Transverse colon (tissue), 4 donors: ENCODE measurements around the gene RANBP9. TPM values are rescaled to one million over a fixed set of nuclear protein-coding genes. Genes with fewer than 3 reads are reported as not detected.

ENCODE experiments used
- DNase-seq: peaks from one replicate; pipeline ENCODE4 v3.0.0-alpha.2; 2019
- H3K27ac ChIP-seq, 4 donors: fragments of 200-600 bp; sonication (generic); 2 replicates each; pipeline ENCODE4 v1.5.1; 2016 to 2018; ENCODE audit warnings: inconsistent platforms in 4 of 4
- H3K27me3 ChIP-seq: fragments of 200-600 bp; sonication (generic); 2 replicates; pipeline ENCODE4 v1.5.1; 2017; ENCODE audit warnings: inconsistent platforms
- H3K36me3 ChIP-seq, 4 donors: fragments of 200-600 bp; sonication (generic); 2 replicates each; pipeline ENCODE4 v1.5.1; 2017 to 2019; ENCODE audit warnings: inconsistent platforms in 4 of 4
- H3K4me1 ChIP-seq, 4 donors: fragments of 200-600 bp; sonication (generic); 2 replicates each; pipeline ENCODE4 v1.5.1; 2017 to 2020; ENCODE audit warnings: inconsistent platforms in 4 of 4
- H3K4me3 ChIP-seq, 4 donors: fragments of 200-600 bp; sonication (generic); 1 replicate in 1 of 4; 2 replicates in 3 of 4; pipeline versions ENCODE4 v1.5.1 to v1.6.1; 2017 to 2019; ENCODE audit warnings: inconsistent platforms in 4 of 4
- H3K9me3 ChIP-seq, 2 donors: fragments of 200-600 bp; sonication (generic); 2 replicates each; pipeline ENCODE4 v1.5.1; 2017 to 2019; ENCODE audit warnings: inconsistent platforms in 2 of 2
- CTCF ChIP-seq, 5 experiments: fragments of 200-600 bp in 3 of 5; fragments of 450-650 bp in 2 of 5; sonication (generic) in 3 of 5; IDR thresholded peaks; 1 replicate in 2 of 5; 2 replicates in 3 of 5; pipeline ENCODE4 v1.5.1; 2016 to 2017; ENCODE audit warnings: antibody characterized with exemption in 5 of 5, inconsistent platforms in 3 of 5, mild to moderate bottlenecking in 2 of 5, moderate library complexity in 1 of 5
- EP300 ChIP-seq: sonication (generic); formaldehyde crosslinking; IDR thresholded peaks from one replicate; pipeline ENCODE4 v1.6.1; 2017; ENCODE audit warnings: antibody characterized with exemption, low read depth
- POLR2A ChIP-seq: fragments of 450-650 bp; IDR thresholded peaks from one replicate; pipeline ENCODE4 v1.6.1; 2016; ENCODE audit warnings: antibody characterized with exemption, mild to moderate bottlenecking, moderate library complexity
- POLR2AphosphoS5 ChIP-seq, 3 donors: sonication (generic); formaldehyde crosslinking; IDR thresholded peaks; one replicate each; pipeline ENCODE4 v1.6.1; 2016; ENCODE audit warnings: antibody characterized with exemption in 3 of 3
- WGBS, 2 donors: methylation state at CpG; one replicate each; pipeline ENCODE4 v1.1.5; 2018; ENCODE audit warnings: low coverage in 1 of 2; 5-methylcytosine and 5-hydroxymethylcytosine counted together
- in situ Hi-C, 4 donors: fragments of 200-750 bp; cut with MboI; loops; one replicate each; pipeline versions ENCODE4 v1.15.0 to v1.15.1; 2017; ENCODE audit warnings: low sequenced_read_pairs in 3 of 4, low pct_ligation_motif_present in 1 of 4, low pct_unique_long_range_greater_than_20kb in 1 of 4
- intact Hi-C: fragments of 100-400 bp; cut with DNase I; formaldehyde crosslinking; loops from one replicate; pipeline ENCODE4 v1.15.1; 2023; ENCODE audit warnings: low total_unique reads
- total RNA-seq, 4 donors: library from RNA; depleted of rRNA; stranded (reverse); fragments of >200 nt; gene quantifications; one replicate each; pipeline ENCODE4 v1.1.0, GENCODE V29; 2016

Gene RANBP9
- total RNA-seq: 10 to 100 TPM; 17.9 to 40.8 (median 37.4) TPM

GRCh38 chr6:13711733-13712598 is at the start of gene RANBP9:
TSS of gene RANBP9 (minus strand) at chr6:13711835. CDS start at chr6:13711505, 330 bp downstream.
- H3K27ac ChIP-seq: peak within 1 kb of the TSS; percentile 96 to 98 (median 98)
- peak within 1 kb of the TSS; percentile 63 to 94 (median 84) for H3K4me3 ChIP-seq
- H3K9me3 ChIP-seq: no peaks in the 10 kb centered on the region
- H3K27me3 ChIP-seq: no peaks in the 10 kb centered on the region
- intact Hi-C loops: loop anchor here (2.0 to 10.0 kb wide), 2 partner anchors 53 to 97 kb away; partner anchors contain the start of gene NOL7
- 0 to 1% methylated on average over 32 to 50 of the region's 102 CpGs for WGBS, 2 donors
- H3K36me3 ChIP-seq: no peaks in the 10 kb centered on the region
- in situ Hi-C loops: no loop called here
- peak; percentile 90 for DNase-seq
- peaks cover 21 to 38% (median 26%) of the 10 kb centered on the region in 4 donors for H3K4me1 ChIP-seq
- TF ChIP-seq CTCF (IDR thresholded peaks at IDR 0.05) (no peak), POLR2AphosphoS5 (IDR thresholded peaks at IDR 0.05) (peak; percentile 55 to 71 (median 59)), EP300 (peak; percentile 12), POLR2A (peak; percentile 67)

- peak overlapping the region in 3 of 4 donors; percentile 6 to 26 (median 24) for H3K27ac ChIP-seq
- 60 to 66% methylated on average over 9 to 11 of the region's 11 CpGs for WGBS, 2 donors
- H3K36me3 ChIP-seq: no peaks in the 10 kb centered on the region
- peaks cover 0 to 20% (median 13%) of the 10 kb centered on the region in 4 donors for H3K4me1 ChIP-seq
- in situ Hi-C loops (no loop called here), intact Hi-C loops (loop anchor here (10.0 kb wide), 2 partner anchors 46 to 146 kb away; partner anchors contain the start of genes NOL7 and RANBP9)
- no peaks in the 10 kb centered on the region for H3K27me3 ChIP-seq
- H3K4me3 ChIP-seq: no peak overlapping the region
- DNase-seq: no peak
- no peak for TF ChIP-seq POLR2A
- TF ChIP-seq POLR2AphosphoS5 (IDR thresholded peaks at IDR 0.05): no peak
- TF ChIP-seq CTCF (IDR thresholded peaks at IDR 0.05): no peak
- TF ChIP-seq EP300: no peak
- no peaks in the 10 kb centered on the region for H3K9me3 ChIP-seq
Observed at GRCh38 chr6:13760307-13761304, 49.0 kb upstream of the RANBP9 start.

- H3K4me1 ChIP-seq: peaks cover 0 to 20% (median 13%) of the 10 kb centered on the region in 4 donors
- intact Hi-C loops (no loop called here), in situ Hi-C loops (no loop called here)
- H3K9me3 ChIP-seq: no peaks in the 10 kb centered on the region
- H3K36me3 ChIP-seq: no peaks in the 10 kb centered on the region
- H3K4me3 ChIP-seq: no peak overlapping the region
- no peak for TF ChIP-seq POLR2A
- TF ChIP-seq POLR2AphosphoS5 (IDR thresholded peaks at IDR 0.05): no peak
- no peak for TF ChIP-seq CTCF (IDR thresholded peaks at IDR 0.05)
- no peak for TF ChIP-seq EP300
- 91% methylated on average over 6 of the region's 6 CpGs; no CpG with 5 or more reads in 1 of the 2 donors for WGBS, 2 donors
- no peak for DNase-seq
- H3K27ac ChIP-seq: no peak overlapping the region
- no peaks in the 10 kb centered on the region for H3K27me3 ChIP-seq
Observed at GRCh38 chr6:13759025-13759424, 47.4 kb upstream of the RANBP9 start.
